ENCODE results near the gene FBP1.
"Not testable (repeated sequence)": the region's sequence is repeated elsewhere in the genome, so short reads cannot be mapped to it uniquely, and the experiment has no call there.

Gene FBP1

DNA sequence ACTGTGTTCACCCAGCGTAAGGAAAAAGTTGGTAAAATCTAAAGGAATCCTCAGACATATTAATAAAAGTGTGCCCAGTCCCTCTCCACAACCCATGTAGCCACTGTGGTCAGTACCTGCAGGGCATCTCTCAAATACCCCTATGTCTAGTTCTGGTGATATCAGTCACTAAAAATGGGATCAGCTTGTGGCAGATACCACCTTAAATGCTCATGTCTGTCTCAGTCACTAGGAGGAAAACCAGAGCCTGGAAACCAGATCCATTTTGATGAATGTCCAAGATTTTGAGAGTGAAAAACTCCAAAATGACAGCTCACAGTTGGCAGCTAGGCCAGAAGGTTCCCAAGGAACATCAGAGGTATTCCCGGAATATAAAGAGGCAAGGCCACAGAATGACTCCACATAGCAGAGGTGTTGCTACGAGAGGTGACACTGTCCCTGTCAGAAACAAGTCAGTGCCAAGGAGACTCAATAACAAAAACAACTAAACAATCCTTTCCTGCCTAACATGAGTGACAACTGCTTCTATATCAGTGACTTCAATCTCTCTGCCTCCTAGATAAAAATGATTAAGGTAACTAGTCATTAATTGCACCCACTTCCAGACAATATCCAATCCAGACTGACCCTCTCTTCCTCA lies 70.9 kb downstream of the FBP1 start:
- no peak for FAIRE-seq

DNA sequence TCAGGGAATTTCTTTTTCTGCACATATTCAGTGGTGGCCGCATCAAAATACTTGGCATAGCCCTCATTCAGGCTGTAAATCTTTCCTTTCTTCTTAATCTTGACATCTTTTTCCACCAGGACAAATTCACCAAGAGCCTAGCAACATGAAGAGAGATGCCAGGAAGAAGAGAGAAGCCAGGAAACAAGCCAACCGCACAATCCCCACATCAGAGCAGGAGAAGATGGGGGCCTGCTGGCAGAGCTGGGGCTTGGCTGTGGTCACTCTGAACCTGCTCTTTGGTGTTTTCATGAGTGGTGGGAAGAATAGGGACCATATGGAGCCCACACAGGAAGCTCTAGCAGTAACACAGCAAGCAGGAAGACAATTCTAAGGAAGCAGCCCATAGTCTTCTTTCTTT lies 72.0 kb downstream of the FBP1 start:
- no peak for FAIRE-seq

DNA sequence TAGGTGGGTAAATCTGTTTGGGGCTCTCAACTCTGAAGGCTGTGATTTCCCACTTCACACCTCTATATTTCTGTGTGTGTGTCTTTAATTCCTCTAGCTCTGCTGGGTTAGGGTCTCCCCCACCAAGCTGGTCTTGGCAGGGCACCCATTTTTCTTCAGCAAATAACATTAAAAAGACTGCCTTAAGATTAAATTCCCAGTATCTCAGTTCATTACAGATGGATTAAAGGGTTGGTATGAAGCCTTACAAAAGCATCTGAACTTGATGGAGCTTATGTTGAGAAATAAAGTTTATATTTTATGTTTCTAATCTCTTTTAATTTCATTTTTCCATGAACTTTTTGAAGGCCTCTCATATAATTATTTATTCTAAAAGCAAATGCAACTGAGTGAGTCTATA lies 72.8 kb downstream of the FBP1 start:
- FAIRE-seq = no peak

DNA sequence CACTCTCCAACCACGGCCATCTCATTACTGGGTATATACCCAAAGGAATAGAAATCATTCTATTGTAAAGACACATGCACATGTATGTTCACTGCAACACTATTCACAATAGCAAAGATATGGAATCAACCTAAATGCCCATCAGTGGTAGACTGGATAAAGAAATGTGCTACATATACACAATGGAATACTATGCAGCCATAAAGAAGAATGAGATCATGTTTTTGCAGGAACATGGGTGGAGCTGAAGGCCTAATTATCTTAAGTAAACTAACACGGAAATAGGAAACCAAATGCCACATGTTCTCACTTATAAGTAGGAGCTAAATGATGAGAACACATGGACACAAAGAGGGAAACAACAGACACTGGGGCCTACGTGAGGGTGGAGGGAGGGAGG lies 75.0 kb downstream of the FBP1 start:
- not testable (repeated sequence) for FAIRE-seq

DNA sequence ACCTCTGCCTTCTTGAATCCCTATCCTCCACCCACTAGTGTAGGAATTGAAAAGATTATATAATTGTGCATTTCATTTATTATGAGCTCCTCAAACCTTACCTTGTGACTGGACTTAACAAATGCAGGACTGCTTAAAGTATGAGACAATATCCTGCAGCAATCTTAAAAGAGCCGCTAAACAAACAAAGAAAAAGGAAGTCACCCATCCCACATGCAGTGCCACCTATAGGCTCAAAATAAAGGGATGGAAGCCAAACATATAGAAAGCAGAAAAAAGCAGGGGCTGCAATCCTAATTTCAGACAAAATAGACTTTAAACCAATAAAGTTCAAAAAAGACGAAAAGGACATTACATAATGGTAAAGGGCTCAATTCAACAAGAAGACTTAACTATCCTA lies 75.8 kb downstream of the FBP1 start:
- no peak for FAIRE-seq

DNA sequence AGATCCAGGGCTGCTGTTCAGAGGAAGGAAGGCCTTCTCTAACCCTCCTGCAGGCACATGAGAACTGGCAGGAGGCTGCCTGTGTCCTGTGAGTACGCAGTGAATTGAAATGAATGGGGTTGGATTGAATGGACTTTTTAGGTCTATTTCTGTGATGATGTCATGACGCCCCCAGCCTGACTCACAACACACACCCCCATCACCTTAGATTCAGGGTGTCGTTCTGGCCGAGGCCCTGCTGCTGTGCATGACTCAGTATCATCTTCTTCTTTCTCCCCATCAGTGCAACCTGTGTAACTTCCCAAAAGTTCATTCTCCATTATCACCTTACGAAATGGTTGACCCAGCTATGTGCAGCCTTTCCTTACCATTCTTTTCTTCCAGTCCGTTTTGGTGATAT lies 79.1 kb downstream of the FBP1 start:
- FAIRE-seq = no peak

DNA sequence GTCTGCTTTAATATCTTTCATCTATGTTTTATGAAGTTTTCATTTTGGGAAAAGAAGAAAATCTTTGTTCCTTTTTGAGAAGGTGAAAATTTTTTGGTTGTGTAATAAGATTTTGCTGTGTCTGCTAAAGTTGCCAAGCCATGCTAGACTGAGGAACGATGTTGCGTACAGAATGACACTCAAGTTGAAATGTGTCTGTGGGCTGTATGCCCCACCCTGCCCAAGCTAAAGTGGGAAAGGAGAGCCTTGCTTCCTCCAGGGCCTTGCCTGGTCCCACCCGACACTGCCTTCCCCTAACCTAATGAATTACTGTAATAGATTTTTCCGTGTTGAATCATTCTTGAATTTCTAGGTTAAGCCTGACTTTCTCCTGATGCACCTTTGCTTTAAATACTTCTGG lies 81.9 kb downstream of the FBP1 start:
- no peak for FAIRE-seq

DNA sequence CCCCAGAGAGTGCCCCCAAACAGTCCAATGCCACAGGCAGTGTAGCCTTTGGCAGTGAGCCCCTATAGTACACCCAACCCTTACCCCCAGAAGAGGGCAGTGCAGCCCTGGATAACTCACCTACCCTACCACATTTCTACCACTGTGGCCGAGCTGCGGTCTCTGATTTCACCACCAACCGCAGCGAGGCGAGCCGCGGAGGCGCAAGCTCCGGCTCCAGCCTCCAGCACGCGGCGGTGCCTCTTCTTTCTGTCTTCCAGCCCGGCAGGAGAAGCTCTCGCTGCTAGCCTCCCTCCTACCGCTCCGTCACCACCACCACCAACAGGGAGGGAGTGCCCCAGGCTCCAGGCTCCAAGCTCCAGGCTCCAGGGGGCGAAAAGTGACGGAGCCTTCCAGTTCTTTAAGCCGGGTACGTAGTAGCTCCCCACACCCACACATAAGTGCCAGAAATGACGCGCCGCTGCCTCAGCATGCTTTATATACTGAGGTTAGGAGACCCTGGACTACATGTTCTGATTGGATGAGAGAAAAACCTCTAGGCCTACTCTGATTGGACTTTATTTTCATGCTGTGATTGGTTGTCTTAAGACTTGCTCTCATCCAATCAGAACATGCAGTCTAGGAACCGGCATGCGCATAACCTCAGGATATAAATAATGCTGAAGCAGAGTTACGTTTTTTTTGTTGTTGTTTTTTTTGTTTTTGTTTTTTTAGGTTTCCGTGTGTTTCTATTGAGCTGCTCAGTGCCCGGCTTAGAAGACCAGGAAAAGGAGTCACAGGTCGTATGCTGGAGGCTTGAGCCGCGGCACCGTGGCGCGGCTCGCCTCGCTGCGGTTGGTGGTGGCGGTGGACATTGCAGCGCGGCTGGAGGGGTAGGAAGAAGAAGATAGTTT lies 84.6 kb downstream of the FBP1 start, which contains the start of gene PCAT7:
TSS of gene PCAT7 (plus strand) at position 645 of the 893 bp plus-strand sequence.
- peak; percentile 56 for FAIRE-seq

DNA sequence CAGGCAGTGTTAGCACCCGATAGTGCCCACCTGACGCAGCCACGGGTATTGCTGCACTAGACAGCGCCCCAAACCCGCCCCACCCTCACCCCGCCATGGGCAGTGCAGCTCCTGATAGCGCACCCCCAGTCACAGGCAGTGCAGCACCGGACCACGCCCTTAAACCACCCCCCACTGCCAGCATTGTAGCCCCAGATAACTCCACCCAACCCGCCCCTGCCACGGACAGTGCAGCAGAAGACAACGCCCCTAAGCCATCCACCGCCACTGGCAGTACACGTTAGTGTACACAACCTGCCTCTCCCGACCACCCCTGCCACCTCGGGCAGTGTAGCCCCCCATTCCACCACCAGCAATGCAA lies 85.3 kb downstream of the FBP1 start:
- FAIRE-seq = no peak

Measured in TTC549 (cell line).